ENCODE data around the gene KHK. TPM values are rescaled to one million over a fixed set of nuclear protein-coding genes. Genes with fewer than 3 reads are reported as not detected.
A peak's percentile ranks its signal among the peaks of the same experiment; 100 is the strongest.

KHK gene
- total and polyA plus RNA-seq, 5 donors = 1.7 to 5.5 (median 3.0) TPM

DNA sequence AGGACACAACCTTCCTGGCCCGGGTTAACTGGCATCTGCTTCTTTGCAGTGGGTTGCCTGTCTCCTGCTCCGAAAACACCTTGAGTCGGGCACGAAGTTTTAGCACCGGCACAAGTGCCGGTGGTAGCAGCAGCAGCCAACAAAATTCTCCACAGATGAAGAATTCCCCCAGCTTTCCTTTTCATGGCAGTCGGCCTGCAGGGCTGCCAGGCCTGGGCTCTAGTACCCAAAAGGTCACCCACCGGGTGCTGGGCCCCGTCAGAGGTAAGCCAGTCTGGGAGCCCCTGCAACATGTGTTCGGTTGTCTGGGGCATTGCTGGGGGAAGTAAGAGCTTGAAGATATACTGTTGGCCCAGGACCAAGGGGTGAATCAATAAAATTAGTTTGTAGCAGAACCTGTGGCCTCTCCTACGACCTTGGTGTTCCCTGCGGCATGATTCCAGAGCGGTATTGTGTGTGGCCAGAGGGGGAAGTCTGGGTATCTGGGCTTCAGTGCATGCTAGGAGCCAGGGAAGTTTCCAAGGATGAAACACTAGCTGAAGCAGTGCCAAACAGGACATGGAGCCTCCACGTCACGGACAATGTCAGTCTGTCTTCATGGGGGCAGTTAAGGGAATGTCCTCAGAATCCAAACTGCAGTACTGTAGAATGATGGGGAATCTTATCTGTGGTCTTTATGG, 27.3 kb upstream of the KHK start:
- peak; percentile 49 to 79 for ATAC-seq

DNA sequence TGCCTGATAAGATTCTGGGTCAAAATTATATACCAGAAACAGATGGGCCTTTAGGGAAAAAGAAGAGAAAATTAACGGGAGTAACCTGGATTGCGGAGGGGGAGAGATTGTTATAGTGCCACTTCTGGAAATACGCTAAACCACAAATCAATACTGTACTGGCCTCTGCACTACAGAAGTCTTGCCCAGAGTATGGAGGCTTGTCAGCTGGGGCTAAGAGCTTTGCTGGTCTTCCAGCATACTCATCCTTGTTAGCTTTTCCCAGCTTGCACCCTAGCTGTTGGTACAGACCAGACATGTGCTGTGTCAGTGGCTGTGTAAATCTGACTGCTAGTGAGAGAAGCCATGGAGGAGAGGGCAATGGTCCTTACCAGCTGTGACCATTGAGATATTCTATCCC, 26.2 kb upstream of the KHK start:
- DNase-seq = no peak
- ATAC-seq = no peak
- H3K4me1 ChIP-seq (ENCODE audit: control insufficient read depth, insufficient read depth, low read length) = peaks cover 7% of the 10 kb centered on the region
- WGBS = 90% methylated on average over 3 of the region's 3 CpGs
- H3K27me3 ChIP-seq (ENCODE audit: control insufficient read depth, insufficient read depth) = no peaks in the 10 kb centered on the region
- intact Hi-C loops (cut with DNase I) = no loop called here
- H3K27ac ChIP-seq (ENCODE audit: low read length) = no peak overlapping the region
- no peak overlapping the region for H3K4me3 ChIP-seq (ENCODE audit: low read length)
- no peaks in the 10 kb centered on the region for H3K9me3 ChIP-seq (ENCODE audit: control insufficient read depth, low read length)

More for the DNA sequence above, 27.3 kb upstream of the KHK start:
- H3K27me3 ChIP-seq (ENCODE audit: control insufficient read depth, insufficient read depth) = no peaks in the 10 kb centered on the region
- peaks cover 5% of the 10 kb centered on the region for H3K4me1 ChIP-seq (ENCODE audit: control insufficient read depth, insufficient read depth, low read length)
- no peak overlapping the region for H3K4me3 ChIP-seq (ENCODE audit: low read length)
- H3K9me3 ChIP-seq (ENCODE audit: control insufficient read depth, low read length) = no peaks in the 10 kb centered on the region
- no peak overlapping the region for H3K27ac ChIP-seq (ENCODE audit: low read length)
- DNase-seq = peak in 2 of 3 donors; percentile 47 to 63
- intact Hi-C loops (cut with DNase I) = no loop called here
- 61% methylated on average over 15 of the region's 15 CpGs for WGBS

DNA sequence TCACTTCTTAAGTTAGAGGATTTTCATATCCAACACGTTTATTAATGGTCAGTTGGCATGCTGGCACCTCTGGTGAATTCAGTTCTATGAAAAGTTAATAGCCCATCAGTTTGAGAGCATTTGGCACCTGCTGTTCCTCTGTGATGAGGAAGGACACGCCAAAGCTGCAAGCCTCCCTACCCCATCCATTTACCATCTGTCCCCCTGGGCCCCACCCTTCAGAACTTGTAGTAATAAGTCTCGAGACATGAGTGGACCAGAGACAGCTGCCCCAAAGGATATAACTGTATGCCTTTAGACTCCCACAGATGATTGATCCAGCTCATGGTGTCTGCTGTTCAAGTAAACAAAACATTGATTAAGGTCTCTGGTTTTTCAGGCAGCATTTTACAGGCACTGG, 21.4 kb upstream of the KHK start:
- Histone ChIP-seq H3K27me3 (ENCODE audit: control insufficient read depth, insufficient read depth) (no peaks in the 10 kb centered on the region), H3K4me3 (ENCODE audit: low read length) (no peak overlapping the region), H3K4me1 (ENCODE audit: control insufficient read depth, insufficient read depth, low read length) (peaks cover 12% of the 10 kb centered on the region), H3K27ac (ENCODE audit: low read length) (no peak overlapping the region), H3K9me3 (ENCODE audit: control insufficient read depth, low read length) (no peaks in the 10 kb centered on the region)
- ATAC-seq (no peak), DNase-seq (peak in 1 of 3 donors; percentile 19)
- intact Hi-C loops (cut with DNase I) = no loop called here
- WGBS = 76% methylated on average over 3 of the region's 3 CpGs

DNA sequence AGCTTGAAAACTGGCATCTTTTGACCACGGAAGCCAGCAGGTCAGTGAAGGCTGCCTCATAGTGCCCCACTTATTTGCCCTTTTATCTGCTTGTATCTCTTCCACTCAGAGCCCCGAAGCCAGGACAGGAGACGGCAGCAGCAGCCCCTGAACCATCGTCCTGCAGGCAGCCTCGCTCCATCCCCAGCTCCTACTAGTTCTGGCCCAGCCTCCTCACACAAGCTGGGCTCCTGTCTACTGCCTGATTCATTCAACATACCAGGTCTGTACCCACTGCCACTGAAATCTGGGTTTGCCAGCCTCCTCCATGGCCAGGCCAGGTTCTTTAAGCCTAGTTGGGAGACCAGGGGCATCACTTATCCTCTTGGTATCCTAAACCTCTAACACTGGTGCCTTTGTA, 19.2 kb upstream of the KHK start:
- ATAC-seq = no peak
- WGBS = 85% methylated on average over 5 of the region's 5 CpGs
- peak in 1 of 3 donors; percentile 18 for DNase-seq
- H3K9me3 ChIP-seq (ENCODE audit: control insufficient read depth, low read length) = no peaks in the 10 kb centered on the region
- intact Hi-C loops (cut with DNase I) = no loop called here
- no peak overlapping the region for H3K27ac ChIP-seq (ENCODE audit: low read length)
- H3K4me3 ChIP-seq (ENCODE audit: low read length) = no peak overlapping the region
- H3K4me1 ChIP-seq (ENCODE audit: control insufficient read depth, insufficient read depth, low read length) = peaks cover 12% of the 10 kb centered on the region
- H3K27me3 ChIP-seq (ENCODE audit: control insufficient read depth, insufficient read depth) = no peaks in the 10 kb centered on the region

DNA sequence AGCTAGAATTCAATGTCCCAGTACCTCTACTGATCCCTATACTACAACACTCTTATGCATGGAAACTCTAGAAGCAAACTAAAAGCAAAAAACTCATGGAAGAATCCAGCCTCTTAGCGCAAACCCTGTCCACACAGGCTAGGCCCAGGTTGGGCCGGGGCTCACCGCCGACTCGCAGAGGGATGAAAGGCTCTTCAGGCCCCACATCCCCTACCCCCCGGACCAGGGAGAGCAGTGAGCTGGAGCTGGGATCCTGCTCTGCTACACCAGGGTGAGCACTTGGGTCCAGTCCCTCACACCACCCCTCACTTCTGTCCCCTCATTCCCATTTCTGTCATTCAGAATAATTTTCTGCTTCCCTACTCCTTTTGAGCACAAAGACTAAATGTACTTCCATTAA, 17.1 kb upstream of the KHK start:
- DNase-seq (peak in 1 of 3 donors; percentile 43), ATAC-seq (no peak)
- H3K27ac ChIP-seq (ENCODE audit: low read length) = no peak overlapping the region
- no peaks in the 10 kb centered on the region for H3K9me3 ChIP-seq (ENCODE audit: control insufficient read depth, low read length)
- 90% methylated on average over 6 of the region's 6 CpGs for WGBS
- peaks cover 6% of the 10 kb centered on the region for H3K4me1 ChIP-seq (ENCODE audit: control insufficient read depth, insufficient read depth, low read length)
- intact Hi-C loops (cut with DNase I) = no loop called here
- H3K4me3 ChIP-seq (ENCODE audit: low read length) = no peak overlapping the region
- no peaks in the 10 kb centered on the region for H3K27me3 ChIP-seq (ENCODE audit: control insufficient read depth, insufficient read depth)

DNA sequence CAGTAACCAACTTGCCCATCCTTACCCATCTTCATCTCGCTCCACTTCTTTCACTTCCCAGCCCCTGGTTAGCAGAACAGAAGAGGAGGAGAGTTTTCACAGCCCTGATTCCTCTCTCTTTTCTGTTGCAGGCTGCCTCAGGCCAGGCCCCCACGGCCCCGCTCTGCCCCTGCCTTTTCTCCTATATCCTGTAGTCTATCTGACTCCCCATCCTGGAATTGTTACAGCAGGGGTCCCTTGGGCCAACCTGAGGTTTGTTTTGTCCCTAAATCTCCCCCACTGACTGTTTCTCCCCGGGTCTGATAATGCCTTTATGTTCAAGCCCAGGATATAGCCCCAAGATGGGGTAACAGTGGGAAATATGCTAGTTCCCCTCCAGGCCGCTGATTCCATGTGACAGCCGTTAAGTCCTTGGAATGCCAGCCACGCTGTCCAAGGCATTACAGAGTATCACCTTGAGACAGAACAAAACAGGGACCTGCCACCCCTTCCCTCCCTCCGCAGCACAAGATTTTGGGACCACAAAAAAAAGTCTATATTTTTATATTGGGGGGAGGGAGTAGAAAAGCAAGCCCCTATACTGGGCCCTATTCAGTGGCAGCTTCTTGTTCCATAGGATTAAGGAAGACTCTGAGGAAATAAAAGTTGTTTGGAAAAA, 16.5 kb upstream of the KHK start:
- 68% methylated on average over 8 of the region's 8 CpGs for WGBS
- Histone ChIP-seq H3K27ac (ENCODE audit: low read length) (no peak overlapping the region), H3K27me3 (ENCODE audit: control insufficient read depth, insufficient read depth) (no peaks in the 10 kb centered on the region), H3K4me1 (ENCODE audit: control insufficient read depth, insufficient read depth, low read length) (peaks cover 6% of the 10 kb centered on the region), H3K9me3 (ENCODE audit: control insufficient read depth, low read length) (no peaks in the 10 kb centered on the region), H3K4me3 (ENCODE audit: low read length) (peak overlapping the region; percentile 68)
- DNase-seq (no peak), ATAC-seq (no peak)
- intact Hi-C loops (cut with DNase I) = no loop called here

DNA sequence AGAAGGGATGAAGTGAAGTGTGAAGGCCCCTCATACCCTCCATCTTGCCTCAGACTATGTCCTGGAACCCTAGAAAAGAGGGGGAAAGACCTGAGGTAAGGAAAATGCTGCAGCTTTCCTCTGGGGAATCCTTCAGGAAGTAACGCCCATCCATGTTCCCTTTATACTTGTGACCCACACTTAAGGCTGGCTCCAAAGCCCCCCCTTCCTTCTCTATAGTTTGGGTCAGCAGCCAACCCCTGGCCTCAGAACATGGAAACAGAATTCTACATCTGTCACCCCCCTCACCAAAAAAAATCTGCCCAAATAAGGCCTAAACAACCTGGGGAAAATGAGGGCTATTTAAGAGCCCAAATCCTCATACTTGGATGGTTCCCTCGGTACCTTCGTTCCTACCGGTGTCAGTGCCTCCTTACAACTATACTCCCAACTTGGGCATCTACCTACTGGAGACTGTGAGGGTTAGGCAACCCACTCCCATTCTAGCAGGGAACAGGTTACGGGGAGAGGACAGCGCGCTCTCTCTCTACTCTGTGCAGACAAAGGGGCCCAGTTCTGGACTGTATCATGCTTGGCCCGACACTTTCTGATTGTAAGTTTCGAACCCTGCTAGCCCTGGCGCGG, 15.8 kb upstream of the KHK start:
- DNase-seq (peak in 1 of 3 donors; percentile 30), ATAC-seq (peak in 1 of 2 donors; percentile 1)
- peaks cover 6% of the 10 kb centered on the region for H3K4me1 ChIP-seq (ENCODE audit: control insufficient read depth, insufficient read depth, low read length)
- intact Hi-C loops (cut with DNase I) = no loop called here
- H3K27me3 ChIP-seq (ENCODE audit: control insufficient read depth, insufficient read depth) = no peaks in the 10 kb centered on the region
- WGBS = 2% methylated on average over 11 of the region's 11 CpGs
- peak overlapping the region; percentile 68 for H3K4me3 ChIP-seq (ENCODE audit: low read length)
- H3K27ac ChIP-seq (ENCODE audit: low read length) = peak overlapping the region; percentile 76
- no peaks in the 10 kb centered on the region for H3K9me3 ChIP-seq (ENCODE audit: control insufficient read depth, low read length)

DNA sequence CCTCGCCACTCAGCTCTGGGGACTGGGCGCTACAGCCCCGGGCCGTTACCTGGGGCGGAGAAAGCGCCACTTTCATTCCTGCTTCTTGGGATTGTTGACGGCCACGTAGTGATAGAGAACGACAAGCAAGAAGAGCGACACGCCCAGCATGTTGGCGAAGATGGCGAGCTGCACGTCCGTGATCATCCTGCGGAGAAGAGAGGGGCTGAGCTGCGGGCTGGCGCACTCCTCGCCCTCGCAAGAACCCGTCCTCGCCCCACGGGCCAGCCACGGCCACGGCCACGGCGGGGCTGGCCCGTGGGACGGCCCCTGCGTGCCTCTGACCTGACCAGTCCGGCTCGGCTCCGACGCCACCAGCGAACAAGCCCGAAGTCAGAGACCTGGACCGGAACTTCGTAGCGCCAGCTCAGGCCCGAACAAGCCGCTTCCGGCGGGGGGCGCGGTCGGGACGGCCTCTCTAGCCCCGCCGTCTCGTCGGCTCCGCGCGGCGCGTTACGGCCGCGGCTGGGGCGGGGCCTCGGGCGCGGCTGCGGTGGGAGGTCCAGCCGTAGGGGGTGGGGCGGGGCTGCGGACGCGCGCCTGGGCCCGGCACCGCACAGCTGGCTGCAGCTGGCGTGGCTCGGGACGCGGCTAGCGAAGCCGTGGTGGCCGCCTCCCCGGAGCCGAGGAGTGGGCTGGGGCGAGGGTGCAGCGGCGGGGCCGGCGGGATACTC, 15.1 kb upstream of the KHK start, which contains the start of gene OST4:
Gene OST4 (minus strand): TSS at position 378 of the 713 bp plus-strand sequence.
- DNase-seq (peak; percentile 95 to 98 (median 98)), ATAC-seq (peak; percentile 95)
- H3K4me1 ChIP-seq (ENCODE audit: control insufficient read depth, insufficient read depth, low read length) = peaks cover 6% of the 10 kb centered on the region
- no peaks in the 10 kb centered on the region for H3K9me3 ChIP-seq (ENCODE audit: control insufficient read depth, low read length)
- peak within 1 kb of the TSS; percentile 68 for H3K4me3 ChIP-seq (ENCODE audit: low read length)
- intact Hi-C loops (cut with DNase I) = no loop called here
- under 1% methylated on average over 86 of the region's 86 CpGs for WGBS
- H3K27ac ChIP-seq (ENCODE audit: low read length) = peak within 1 kb of the TSS; percentile 76
- H3K27me3 ChIP-seq (ENCODE audit: control insufficient read depth, insufficient read depth) = no peaks in the 10 kb centered on the region

DNA sequence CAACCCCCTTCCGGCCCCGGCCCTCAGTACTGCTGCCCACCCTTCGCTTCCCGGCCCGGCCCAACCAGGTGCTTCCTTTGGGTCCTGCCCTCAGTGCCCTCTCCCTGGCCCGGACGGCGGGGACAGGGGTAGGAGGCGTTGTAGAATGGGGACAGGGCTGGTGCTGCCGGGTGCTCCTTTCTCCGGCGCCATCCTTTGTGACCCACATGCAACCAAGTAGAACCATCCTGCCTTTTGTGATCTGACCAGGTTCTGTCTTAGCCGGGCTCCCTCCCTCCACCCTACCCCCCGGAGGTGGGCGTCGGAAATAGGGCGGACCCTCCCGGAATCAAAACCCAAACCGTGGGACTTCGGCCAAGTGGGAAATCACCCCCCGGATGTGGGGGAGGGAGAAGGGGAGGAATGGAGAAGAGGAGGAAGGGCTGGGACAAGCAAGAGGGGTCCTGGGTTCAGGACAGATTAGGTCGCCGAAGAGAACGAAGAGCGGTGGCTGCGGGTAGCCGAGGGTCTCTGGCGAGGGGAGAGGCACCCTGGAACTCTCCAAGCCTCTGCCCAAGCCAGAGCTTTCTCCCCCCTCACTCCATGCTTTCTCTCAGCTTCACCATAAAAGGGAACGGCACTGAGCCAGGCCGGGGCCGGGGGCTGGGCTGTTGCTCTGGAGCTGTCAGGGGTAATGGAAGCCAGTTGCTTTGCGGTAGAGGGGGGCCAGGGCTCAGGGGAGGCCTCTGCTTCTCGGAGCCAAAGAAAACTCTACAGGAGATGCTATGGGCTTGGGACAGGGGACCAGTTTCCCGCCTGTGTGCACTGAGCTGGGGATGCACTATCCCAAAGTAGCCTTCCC, 14.4 kb upstream of the KHK start:
- H3K27ac ChIP-seq (ENCODE audit: low read length) = peak overlapping the region; percentile 76
- DNase-seq = peak; percentile 73 to 94 (median 93)
- no peaks in the 10 kb centered on the region for H3K9me3 ChIP-seq (ENCODE audit: control insufficient read depth, low read length)
- no peaks in the 10 kb centered on the region for H3K27me3 ChIP-seq (ENCODE audit: control insufficient read depth, insufficient read depth)
- peak overlapping the region; percentile 68 for H3K4me3 ChIP-seq (ENCODE audit: low read length)
- H3K4me1 ChIP-seq (ENCODE audit: control insufficient read depth, insufficient read depth, low read length) = peaks cover 6% of the 10 kb centered on the region
- peak; percentile 39 to 53 for ATAC-seq
- intact Hi-C loops (cut with DNase I) = no loop called here
- 2% methylated on average over 34 of the region's 34 CpGs for WGBS

DNA sequence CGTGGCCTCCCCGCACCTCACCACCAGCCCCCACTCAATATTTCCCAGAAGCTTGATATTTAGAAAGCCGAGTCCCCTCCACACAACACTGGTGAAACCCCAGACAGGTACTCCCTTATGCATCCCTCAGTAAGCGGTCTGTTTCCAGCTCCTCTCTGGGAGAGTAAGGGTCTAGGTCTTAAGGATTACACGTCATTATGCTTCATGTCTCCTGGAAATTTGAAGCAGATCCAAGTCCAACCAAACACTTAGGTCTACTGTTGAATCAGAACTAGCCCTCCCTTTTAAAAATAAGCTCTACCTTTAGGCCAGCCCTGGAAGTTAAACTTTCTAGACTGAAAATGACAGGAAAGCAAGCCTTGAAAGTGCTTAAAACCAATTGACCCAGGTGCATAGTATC, 13.7 kb upstream of the KHK start:
- intact Hi-C loops (cut with DNase I) = no loop called here
- ATAC-seq = no peak
- Histone ChIP-seq H3K4me1 (ENCODE audit: control insufficient read depth, insufficient read depth, low read length) (peaks cover 6% of the 10 kb centered on the region), H3K9me3 (ENCODE audit: control insufficient read depth, low read length) (no peaks in the 10 kb centered on the region), H3K27me3 (ENCODE audit: control insufficient read depth, insufficient read depth) (no peaks in the 10 kb centered on the region), H3K4me3 (ENCODE audit: low read length) (no peak overlapping the region), H3K27ac (ENCODE audit: low read length) (peak overlapping the region; percentile 76)
- DNase-seq = no peak
- WGBS = 48% methylated on average over 5 of the region's 5 CpGs
